OCI-LY1 (cell line): ENCODE measurements around the gene B2M.

ENCODE experiments used
- EZH2 ChIP-seq: fragments of 200-600 bp; sonication (generic), shearing (Covaris generic); IDR thresholded peaks from 2 replicates; pipeline ENCODE4 v1.8.0; 2017; ENCODE audit warnings: borderline replicate concordance, mixed run types, mild to moderate bottlenecking, antibody characterized with exemption, low read length, moderate library complexity, mixed read lengths
- TF ChIP-seq, protein P1 (sequence below): fragments of 200-600 bp; sonication (generic), shearing (Covaris generic); IDR thresholded peaks from 2 replicates; pipeline ENCODE4 v1.5.1; 2017; ENCODE audit warnings: mild to moderate bottlenecking, antibody characterized with exemption, low read length, moderate library complexity, mixed read lengths

DNA sequence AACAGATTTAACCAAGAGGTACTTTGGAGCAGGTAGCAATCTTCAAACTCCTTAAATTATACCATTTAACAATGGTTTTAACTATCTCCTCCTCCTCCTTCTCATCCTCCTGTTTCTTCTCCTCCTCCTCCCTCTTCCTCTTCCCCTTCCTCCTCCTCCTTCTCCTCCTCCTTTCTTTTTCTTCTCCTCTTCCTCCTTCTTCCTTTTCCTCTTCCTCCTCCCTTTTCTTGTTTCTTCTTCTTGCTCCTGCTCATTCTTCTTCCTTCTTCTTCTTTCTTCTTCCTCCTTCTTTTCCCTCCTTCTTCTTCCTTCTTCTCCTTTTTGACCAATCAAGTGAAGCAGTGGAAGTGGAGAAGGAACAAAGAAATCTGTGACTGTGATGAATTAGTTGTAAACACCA is 14.3 kb upstream of the B2M start:
- no peak for TF ChIP-seq EZH2
- TF ChIP-seq, protein P1, sequence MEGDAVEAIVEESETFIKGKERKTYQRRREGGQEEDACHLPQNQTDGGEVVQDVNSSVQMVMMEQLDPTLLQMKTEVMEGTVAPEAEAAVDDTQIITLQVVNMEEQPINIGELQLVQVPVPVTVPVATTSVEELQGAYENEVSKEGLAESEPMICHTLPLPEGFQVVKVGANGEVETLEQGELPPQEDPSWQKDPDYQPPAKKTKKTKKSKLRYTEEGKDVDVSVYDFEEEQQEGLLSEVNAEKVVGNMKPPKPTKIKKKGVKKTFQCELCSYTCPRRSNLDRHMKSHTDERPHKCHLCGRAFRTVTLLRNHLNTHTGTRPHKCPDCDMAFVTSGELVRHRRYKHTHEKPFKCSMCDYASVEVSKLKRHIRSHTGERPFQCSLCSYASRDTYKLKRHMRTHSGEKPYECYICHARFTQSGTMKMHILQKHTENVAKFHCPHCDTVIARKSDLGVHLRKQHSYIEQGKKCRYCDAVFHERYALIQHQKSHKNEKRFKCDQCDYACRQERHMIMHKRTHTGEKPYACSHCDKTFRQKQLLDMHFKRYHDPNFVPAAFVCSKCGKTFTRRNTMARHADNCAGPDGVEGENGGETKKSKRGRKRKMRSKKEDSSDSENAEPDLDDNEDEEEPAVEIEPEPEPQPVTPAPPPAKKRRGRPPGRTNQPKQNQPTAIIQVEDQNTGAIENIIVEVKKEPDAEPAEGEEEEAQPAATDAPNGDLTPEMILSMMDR = no peak
